ENCODE data around the gene NTN1.

DNA sequence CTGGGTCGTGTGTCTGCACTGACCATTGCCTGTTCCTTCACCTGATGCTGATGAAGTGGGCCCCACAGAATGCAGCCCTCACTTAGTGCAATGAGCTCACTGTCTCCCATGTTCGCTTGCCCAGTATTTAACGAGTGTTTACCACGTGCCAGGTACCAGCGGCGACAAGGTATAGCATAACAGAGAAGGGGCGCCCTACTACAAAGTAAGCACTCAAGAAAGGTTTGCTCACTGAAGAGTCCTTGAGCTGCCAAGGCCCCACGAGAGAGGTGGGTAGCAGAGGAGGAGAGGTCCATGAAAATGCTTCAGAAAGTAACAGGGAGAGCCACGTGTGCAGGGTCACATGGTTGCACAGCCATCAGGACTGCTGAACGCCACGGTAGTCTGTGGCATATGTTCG is 230.0 kb downstream of the NTN1 start:
- no peak for TF ChIP-seq EP300 (IDR thresholded peaks at IDR 0.05)
- TF ChIP-seq, protein P1, sequence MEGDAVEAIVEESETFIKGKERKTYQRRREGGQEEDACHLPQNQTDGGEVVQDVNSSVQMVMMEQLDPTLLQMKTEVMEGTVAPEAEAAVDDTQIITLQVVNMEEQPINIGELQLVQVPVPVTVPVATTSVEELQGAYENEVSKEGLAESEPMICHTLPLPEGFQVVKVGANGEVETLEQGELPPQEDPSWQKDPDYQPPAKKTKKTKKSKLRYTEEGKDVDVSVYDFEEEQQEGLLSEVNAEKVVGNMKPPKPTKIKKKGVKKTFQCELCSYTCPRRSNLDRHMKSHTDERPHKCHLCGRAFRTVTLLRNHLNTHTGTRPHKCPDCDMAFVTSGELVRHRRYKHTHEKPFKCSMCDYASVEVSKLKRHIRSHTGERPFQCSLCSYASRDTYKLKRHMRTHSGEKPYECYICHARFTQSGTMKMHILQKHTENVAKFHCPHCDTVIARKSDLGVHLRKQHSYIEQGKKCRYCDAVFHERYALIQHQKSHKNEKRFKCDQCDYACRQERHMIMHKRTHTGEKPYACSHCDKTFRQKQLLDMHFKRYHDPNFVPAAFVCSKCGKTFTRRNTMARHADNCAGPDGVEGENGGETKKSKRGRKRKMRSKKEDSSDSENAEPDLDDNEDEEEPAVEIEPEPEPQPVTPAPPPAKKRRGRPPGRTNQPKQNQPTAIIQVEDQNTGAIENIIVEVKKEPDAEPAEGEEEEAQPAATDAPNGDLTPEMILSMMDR (IDR thresholded peaks at IDR 0.05), result no peak
- no peak for TF ChIP-seq POLR2A (IDR thresholded peaks at IDR 0.05)

All from ovary (tissue), 3 donors.